ENCODE results near the gene KCNJ1.

KCNJ1 gene

DNA sequence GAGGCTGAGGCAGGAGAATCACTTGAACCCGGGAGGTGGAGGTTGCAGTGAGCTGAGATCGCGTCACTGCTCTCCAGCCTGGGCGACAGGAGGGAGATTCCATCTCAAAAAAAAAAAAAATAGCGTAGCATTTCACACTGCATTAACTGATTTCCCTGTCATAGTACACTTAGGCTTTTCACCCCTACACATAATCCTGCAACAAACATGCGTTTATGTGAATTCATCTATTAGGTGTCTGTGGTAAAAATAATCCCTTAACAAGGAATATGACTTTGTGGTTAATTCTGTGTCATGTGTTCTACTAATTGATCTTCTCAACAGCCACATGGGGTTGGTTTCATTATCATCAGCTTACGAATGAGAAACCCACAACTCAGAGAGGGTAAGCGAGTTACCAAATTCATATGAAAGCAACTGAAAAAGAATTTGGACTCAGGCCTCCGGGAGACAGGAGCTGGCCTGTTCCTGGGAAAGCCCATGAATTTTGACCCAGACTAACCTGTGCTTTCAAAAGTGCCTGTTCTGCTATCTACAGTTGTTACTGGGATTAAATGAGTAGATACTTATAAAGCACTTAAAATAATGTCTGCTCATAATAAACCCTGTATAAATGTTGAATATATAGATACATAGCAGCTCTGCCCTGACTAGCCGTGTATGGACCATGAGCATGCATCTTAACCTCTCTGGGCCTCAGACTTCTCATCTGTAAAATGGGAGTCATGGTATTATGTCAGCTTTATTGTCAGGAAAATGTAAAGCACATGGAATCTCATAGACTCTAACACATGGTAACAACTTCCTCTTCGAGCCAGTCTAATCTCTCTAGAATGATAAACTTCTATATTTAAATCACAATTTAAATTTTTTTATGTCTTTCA, 36.6 kb downstream of the KCNJ1 start:
- Histone ChIP-seq H3K9ac (ENCODE audit: low read length) (no peak overlapping the region), H3K4me3 (ENCODE audit: low read length) (no peak overlapping the region), H3K36me3 (ENCODE audit: control insufficient read depth, insufficient read depth, low read length) (no peaks in the 10 kb centered on the region), H3K27ac (ENCODE audit: low read depth, low read length) (no peak overlapping the region), H3K4me1 (ENCODE audit: control insufficient read depth, low read depth, low read length) (no peaks in the 10 kb centered on the region), H3K56ac (ENCODE audit: low read length) (no peak overlapping the region), H2BK5ac (ENCODE audit: low read length) (no peak overlapping the region), H3K18ac (ENCODE audit: low read length) (no peak overlapping the region), H2AK5ac (ENCODE audit: low read length) (no peak overlapping the region), H3K79me1 (ENCODE audit: low read length) (no peaks in the 10 kb centered on the region), H3K23ac (ENCODE audit: low read length) (no peak overlapping the region), H2BK15ac (replicated peaks; ENCODE audit: low read depth) (no peak overlapping the region), H3K4me2 (ENCODE audit: low read length) (no peak overlapping the region), H3K27me3 (ENCODE audit: insufficient read depth, low read length, poor library complexity) (no peaks in the 10 kb centered on the region), H4K5ac (ENCODE audit: low read length) (no peak overlapping the region), H4K8ac (ENCODE audit: low read depth, low read length) (no peak overlapping the region), H2BK120ac (ENCODE audit: low read depth, low read length) (no peak overlapping the region), H3K4ac (ENCODE audit: low read depth, low read length) (no peak overlapping the region), H3K79me2 (ENCODE audit: control insufficient read depth, insufficient read depth, low read length) (no peaks in the 10 kb centered on the region)
- DNase-seq = no peak
- no CpG with 5 or more reads among the region's 11 CpGs for WGBS (ENCODE audit: extremely low coverage, insufficient coverage, low lambda C conversion rate)

DNA sequence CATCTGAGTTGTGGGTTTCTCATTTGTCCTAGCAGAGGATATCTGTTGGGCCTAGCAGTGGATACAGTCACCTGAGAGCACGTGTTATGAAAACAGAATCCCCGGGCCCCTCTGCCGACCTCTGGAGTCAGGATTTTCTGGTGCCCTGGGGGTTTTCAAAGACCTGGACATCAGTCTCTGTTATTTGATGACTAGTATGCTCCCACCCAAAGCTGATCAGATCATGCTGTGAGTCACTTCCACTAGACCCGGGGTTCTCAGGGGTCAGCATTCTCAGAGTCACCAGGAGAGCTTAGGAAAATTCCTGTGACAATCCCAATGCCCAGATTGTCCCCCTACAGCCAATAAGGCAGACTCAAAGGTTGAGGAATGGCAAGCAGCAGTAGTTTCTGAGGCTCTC, 38.7 kb downstream of the KCNJ1 start:
- Histone ChIP-seq H4K8ac (ENCODE audit: low read depth, low read length) (no peak overlapping the region), H3K79me2 (ENCODE audit: control insufficient read depth, insufficient read depth, low read length) (no peaks in the 10 kb centered on the region), H2BK15ac (replicated peaks; ENCODE audit: low read depth) (no peak overlapping the region), H3K27ac (ENCODE audit: low read depth, low read length) (no peak overlapping the region), H3K4me2 (ENCODE audit: low read length) (no peak overlapping the region), H3K18ac (ENCODE audit: low read length) (no peak overlapping the region), H3K4ac (ENCODE audit: low read depth, low read length) (no peak overlapping the region), H3K56ac (ENCODE audit: low read length) (no peak overlapping the region), H3K79me1 (ENCODE audit: low read length) (no peaks in the 10 kb centered on the region), H4K5ac (ENCODE audit: low read length) (no peak overlapping the region), H3K4me1 (ENCODE audit: control insufficient read depth, low read depth, low read length) (peaks cover 2% of the 10 kb centered on the region), H3K9ac (ENCODE audit: low read length) (no peak overlapping the region), H3K36me3 (ENCODE audit: control insufficient read depth, insufficient read depth, low read length) (no peaks in the 10 kb centered on the region), H3K23ac (ENCODE audit: low read length) (no peak overlapping the region), H3K27me3 (ENCODE audit: insufficient read depth, low read length, poor library complexity) (no peaks in the 10 kb centered on the region), H2BK120ac (ENCODE audit: low read depth, low read length) (no peak overlapping the region), H2AK5ac (ENCODE audit: low read length) (no peak overlapping the region), H3K4me3 (ENCODE audit: low read length) (no peak overlapping the region), H2BK5ac (ENCODE audit: low read length) (no peak overlapping the region)
- DNase-seq = no peak
- WGBS (ENCODE audit: extremely low coverage, insufficient coverage, low lambda C conversion rate) = no CpG with 5 or more reads among the region's 4 CpGs

DNA sequence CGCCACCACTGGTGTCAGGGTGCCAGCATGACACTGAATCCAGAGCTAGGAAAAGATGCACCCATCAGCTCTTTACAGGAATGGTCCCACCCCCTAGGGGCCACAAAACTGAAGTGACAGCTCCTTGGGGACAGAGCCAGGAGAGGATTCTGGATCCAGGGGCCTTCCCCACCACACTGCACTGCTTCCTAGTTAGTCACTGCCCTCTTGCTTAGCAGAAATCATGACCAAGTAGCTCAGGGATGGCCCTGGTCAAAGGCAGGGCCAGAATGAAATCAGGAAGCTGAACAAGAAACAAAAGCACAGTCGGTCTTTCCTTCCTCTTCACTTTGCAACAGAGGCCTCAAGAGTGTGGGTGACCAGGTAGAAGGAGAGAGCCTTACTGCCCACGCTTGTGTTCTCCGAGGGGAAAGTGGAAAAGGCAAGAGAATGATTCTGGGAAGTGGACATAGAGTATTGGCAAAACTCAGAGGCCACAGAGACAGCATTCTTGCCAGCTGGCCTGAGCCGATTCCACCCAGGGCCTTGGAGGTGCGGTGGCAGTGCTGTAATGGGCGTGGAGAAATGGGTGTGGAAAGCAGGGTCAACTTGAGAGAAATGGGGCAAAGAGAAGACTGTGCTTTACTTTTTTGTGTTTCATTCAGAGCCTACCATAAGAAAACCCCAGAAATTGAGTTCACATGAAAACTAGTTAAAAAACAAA, 39.8 kb downstream of the KCNJ1 start:
- Histone ChIP-seq H3K79me2 (ENCODE audit: control insufficient read depth, insufficient read depth, low read length) (no peaks in the 10 kb centered on the region), H3K4me2 (ENCODE audit: low read length) (no peak overlapping the region), H3K36me3 (ENCODE audit: control insufficient read depth, insufficient read depth, low read length) (no peaks in the 10 kb centered on the region), H2BK120ac (ENCODE audit: low read depth, low read length) (no peak overlapping the region), H3K4me1 (ENCODE audit: control insufficient read depth, low read depth, low read length) (peaks cover 2% of the 10 kb centered on the region), H3K23ac (ENCODE audit: low read length) (no peak overlapping the region), H3K9ac (ENCODE audit: low read length) (no peak overlapping the region), H2BK5ac (ENCODE audit: low read length) (no peak overlapping the region), H4K8ac (ENCODE audit: low read depth, low read length) (no peak overlapping the region), H3K27ac (ENCODE audit: low read depth, low read length) (no peak overlapping the region), H3K79me1 (ENCODE audit: low read length) (no peaks in the 10 kb centered on the region), H3K4ac (ENCODE audit: low read depth, low read length) (no peak overlapping the region), H2AK5ac (ENCODE audit: low read length) (no peak overlapping the region), H3K4me3 (ENCODE audit: low read length) (no peak overlapping the region), H3K27me3 (ENCODE audit: insufficient read depth, low read length, poor library complexity) (no peaks in the 10 kb centered on the region), H2BK15ac (replicated peaks; ENCODE audit: low read depth) (no peak overlapping the region), H3K56ac (ENCODE audit: low read length) (no peak overlapping the region), H4K5ac (ENCODE audit: low read length) (no peak overlapping the region), H3K18ac (ENCODE audit: low read length) (no peak overlapping the region)
- DNase-seq = no peak
- WGBS (ENCODE audit: extremely low coverage, insufficient coverage, low lambda C conversion rate) = no CpG with 5 or more reads among the region's 7 CpGs

DNA sequence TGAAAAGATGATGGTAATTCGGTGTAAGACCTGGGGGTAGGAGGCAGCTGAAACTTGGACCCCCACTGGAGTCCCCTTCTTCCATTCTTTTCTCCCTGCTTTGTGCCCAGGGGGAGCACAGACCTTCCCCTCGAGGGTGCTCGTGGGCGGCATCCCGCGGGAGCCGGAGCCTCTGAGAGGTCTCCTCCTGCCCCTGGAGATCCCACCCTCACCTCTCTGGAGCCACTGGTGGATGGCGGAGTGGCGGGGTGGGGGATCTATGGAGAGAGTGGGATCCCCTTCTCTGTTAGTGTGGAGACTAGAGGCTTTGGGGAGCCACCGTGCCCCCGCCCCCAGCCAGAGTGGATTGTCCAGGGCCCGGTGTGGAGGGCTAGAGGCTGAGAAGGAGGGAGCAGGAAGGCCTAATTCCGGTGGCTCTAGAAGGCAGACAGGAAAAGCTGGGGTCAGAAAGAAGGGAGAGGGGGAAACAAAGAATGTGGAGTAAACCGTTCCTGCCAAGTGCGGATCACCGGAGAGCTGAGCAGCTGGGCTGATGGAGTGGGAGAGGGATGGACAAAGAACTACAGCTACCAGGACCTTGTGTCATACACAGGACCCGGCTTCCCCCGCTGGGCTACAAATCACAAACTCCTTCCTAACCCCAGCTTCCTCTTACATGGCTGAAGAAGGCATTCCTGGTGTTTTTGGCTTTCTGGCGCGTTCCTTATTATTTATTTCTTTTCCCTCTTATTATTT, 41.9 kb downstream of the KCNJ1 start:
- Histone ChIP-seq H3K23ac (ENCODE audit: low read length) (no peak overlapping the region), H3K79me2 (ENCODE audit: control insufficient read depth, insufficient read depth, low read length) (no peaks in the 10 kb centered on the region), H3K27ac (ENCODE audit: low read depth, low read length) (no peak overlapping the region), H3K56ac (ENCODE audit: low read length) (peak overlapping the region; percentile 64), H3K4me1 (ENCODE audit: control insufficient read depth, low read depth, low read length) (peaks cover 2% of the 10 kb centered on the region), H3K36me3 (ENCODE audit: control insufficient read depth, insufficient read depth, low read length) (no peaks in the 10 kb centered on the region), H3K18ac (ENCODE audit: low read length) (peak overlapping the region; percentile 10), H3K79me1 (ENCODE audit: low read length) (no peaks in the 10 kb centered on the region), H2BK15ac (replicated peaks; ENCODE audit: low read depth) (no peak overlapping the region), H3K9ac (ENCODE audit: low read length) (no peak overlapping the region), H3K27me3 (ENCODE audit: insufficient read depth, low read length, poor library complexity) (no peaks in the 10 kb centered on the region), H2BK120ac (ENCODE audit: low read depth, low read length) (no peak overlapping the region), H2BK5ac (ENCODE audit: low read length) (no peak overlapping the region), H3K4me2 (ENCODE audit: low read length) (no peak overlapping the region), H2AK5ac (ENCODE audit: low read length) (no peak overlapping the region), H4K8ac (ENCODE audit: low read depth, low read length) (no peak overlapping the region), H3K4ac (ENCODE audit: low read depth, low read length) (no peak overlapping the region), H4K5ac (ENCODE audit: low read length) (no peak overlapping the region), H3K4me3 (ENCODE audit: low read length) (no peak overlapping the region)
- no CpG with 5 or more reads among the region's 20 CpGs for WGBS (ENCODE audit: extremely low coverage, insufficient coverage, low lambda C conversion rate)
- DNase-seq = no peak

GRCh38 chr11:128824191-128825049, 42.7 kb downstream of the KCNJ1 start:
- H4K8ac ChIP-seq (ENCODE audit: low read depth, low read length) = no peak overlapping the region
- no peak overlapping the region for H3K27ac ChIP-seq (ENCODE audit: low read depth, low read length)
- no peaks in the 10 kb centered on the region for H3K79me2 ChIP-seq (ENCODE audit: control insufficient read depth, insufficient read depth, low read length)
- H2BK15ac ChIP-seq (replicated peaks; ENCODE audit: low read depth) = no peak overlapping the region
- H3K27me3 ChIP-seq (ENCODE audit: insufficient read depth, low read length, poor library complexity) = no peaks in the 10 kb centered on the region
- no peak overlapping the region for H4K5ac ChIP-seq (ENCODE audit: low read length)
- no peaks in the 10 kb centered on the region for H3K36me3 ChIP-seq (ENCODE audit: control insufficient read depth, insufficient read depth, low read length)
- peak overlapping the region; percentile 7 for H3K4me2 ChIP-seq (ENCODE audit: low read length)
- H2BK5ac ChIP-seq (ENCODE audit: low read length) = no peak overlapping the region
- peaks cover 2% of the 10 kb centered on the region for H3K4me1 ChIP-seq (ENCODE audit: control insufficient read depth, low read depth, low read length)
- no peak overlapping the region for H3K4me3 ChIP-seq (ENCODE audit: low read length)
- no peaks in the 10 kb centered on the region for H3K79me1 ChIP-seq (ENCODE audit: low read length)
- peak overlapping the region; percentile 87 for H3K4ac ChIP-seq (ENCODE audit: low read depth, low read length)
- peak overlapping the region; percentile 88 for H3K18ac ChIP-seq (ENCODE audit: low read length)
- no CpG with 5 or more reads among the region's 68 CpGs for WGBS (ENCODE audit: extremely low coverage, insufficient coverage, low lambda C conversion rate)
- no peak for DNase-seq
- H3K23ac ChIP-seq (ENCODE audit: low read length) = no peak overlapping the region
- no peak overlapping the region for H2AK5ac ChIP-seq (ENCODE audit: low read length)
- peak overlapping the region; percentile 18 for H2BK120ac ChIP-seq (ENCODE audit: low read depth, low read length)
- H3K9ac ChIP-seq (ENCODE audit: low read length) = peak overlapping the region; percentile 67
- peak overlapping the region; percentile 68 for H3K56ac ChIP-seq (ENCODE audit: low read length)

All from mesendoderm (in vitro differentiated cells).